SU-DHL-6 (cell line): Measurements from ENCODE around the gene CELSR1.
"Not testable (repeated sequence)": the region's sequence is repeated elsewhere in the genome, so short reads cannot be mapped to it uniquely, and the experiment has no call there.

Experiments used
- H2AFZ ChIP-seq: fragments of 200-600 bp; sonication (generic); 2 replicates; pipeline ENCODE4 v1.6.1; 2014; ENCODE audit warnings: low read depth, mild to moderate bottlenecking, moderate library complexity, mixed read lengths, antibody characterized with exemption, low read length; ENCODE audit not compliant: severe bottlenecking
- H3F3A ChIP-seq: fragments of 200-600 bp; shearing (Covaris generic); 2 replicates; pipeline ENCODE4 v1.6.0; 2016; ENCODE audit warnings: antibody characterized with exemption, mild to moderate bottlenecking; ENCODE audit not compliant: insufficient read depth
- H3K27ac ChIP-seq: fragments of 200-600 bp; sonication (generic); 2 replicates; pipeline ENCODE4 v1.5.1; 2016; ENCODE audit warnings: low read depth, mild to moderate bottlenecking, low read length, moderate library complexity, mixed read lengths
- H3K27me3 ChIP-seq: fragments of 200-600 bp; sonication (generic), shearing (Covaris generic); 2 replicates; pipeline ENCODE4 v1.6.0; 2014; ENCODE audit warnings: mild to moderate bottlenecking, low read length
- H3K36me3 ChIP-seq: fragments of 200-600 bp; sonication (generic); 2 replicates; pipeline ENCODE4 v1.6.1; 2014; ENCODE audit warnings: mild to moderate bottlenecking, low read length, mixed read lengths
- H3K4me2 ChIP-seq: fragments of 300-600, 200-600 bp; shearing (Covaris generic), sonication (generic); 2 replicates; pipeline ENCODE4 v1.6.0; 2014; ENCODE audit warnings: low read length, low read depth, mild to moderate bottlenecking; ENCODE audit not compliant: poor library complexity, severe bottlenecking
- H3K4me3 ChIP-seq: fragments of 200-600 bp; sonication (generic); 2 replicates; pipeline ENCODE4 v1.5.1; 2014; ENCODE audit warnings: antibody characterized with exemption, low read length, mild to moderate bottlenecking, mixed read lengths; ENCODE audit not compliant: insufficient read depth, poor library complexity, severe bottlenecking
- H3K79me2 ChIP-seq: fragments of 200-600 bp; sonication (generic); 2 replicates; pipeline ENCODE4 v1.6.1; 2014; ENCODE audit warnings: mild to moderate bottlenecking, low read length, moderate library complexity; ENCODE audit not compliant: insufficient read depth
- H3K9ac ChIP-seq: fragments of 200-600 bp; sonication (generic); 2 replicates; pipeline ENCODE4 v1.7.0; 2014; ENCODE audit warnings: mild to moderate bottlenecking, low read length
- H3K9me2 ChIP-seq: fragments of 200-600 bp; sonication (generic); replicated peaks from 2 replicates; pipeline ENCODE4 v1.6.1; 2014; ENCODE audit warnings: low read length; ENCODE audit not compliant: insufficient read depth
- H3K9me3 ChIP-seq: fragments of 200-600 bp; sonication (generic); 2 replicates; pipeline ENCODE4 v1.6.1; 2014; ENCODE audit warnings: low read length, mixed read lengths; ENCODE audit not compliant: insufficient read depth
- H4K20me1 ChIP-seq: fragments of 200-600 bp; sonication (generic); 2 replicates; pipeline ENCODE4 v1.6.1; 2014; ENCODE audit warnings: low read depth, mild to moderate bottlenecking, antibody characterized with exemption, low read length, moderate library complexity, mixed read lengths
- EZH2phosphoT487 ChIP-seq: fragments of 200-600 bp; sonication (generic), shearing (Covaris generic); conservative IDR thresholded peaks from 2 replicates; pipeline ENCODE4 v1.6.1; 2018; ENCODE audit warnings: mild to moderate bottlenecking, antibody characterized with exemption, low read length, moderate library complexity, mixed read lengths
- TF ChIP-seq, protein P1 (sequence below): fragments of 200-600 bp; sonication (generic); IDR thresholded peaks from one replicate; pipeline ENCODE4 v1.5.1; 2017; ENCODE audit warnings: antibody characterized with exemption, mild to moderate bottlenecking, low read length, moderate library complexity; ENCODE audit not compliant: insufficient read depth, poor library complexity, severe bottlenecking

CELSR1 gene

DNA sequence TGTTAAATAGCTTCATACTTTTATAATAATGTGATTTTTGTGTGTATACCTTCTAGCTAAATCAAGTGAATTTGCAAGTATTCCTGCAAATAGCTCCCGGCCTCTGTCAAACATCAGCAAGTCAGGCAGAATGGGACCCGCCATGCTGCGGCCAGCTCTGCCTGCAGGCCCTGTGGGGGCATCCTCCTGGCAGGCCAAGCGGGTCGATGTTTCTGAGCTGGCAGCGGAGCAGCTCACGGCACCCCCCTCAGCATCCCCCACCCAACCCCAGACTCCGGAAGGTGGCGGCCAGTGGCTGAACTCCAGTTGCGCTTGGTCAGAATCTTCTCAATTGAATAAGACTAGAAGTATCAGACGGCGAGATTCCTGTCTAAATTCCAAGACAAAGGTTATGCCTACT is 221.4 kb downstream of the CELSR1 start:
- no peaks in the 10 kb centered on the region for H3K9me2 ChIP-seq
- no peaks in the 10 kb centered on the region for H3K27me3 ChIP-seq
- H3K79me2 ChIP-seq = peaks cover 21% of the 10 kb centered on the region; the same call in 1 of the 2 replicates
- peaks cover 5% of the 10 kb centered on the region; the same call in 1 of the 2 replicates for H4K20me1 ChIP-seq
- no peak overlapping the region for H3K27ac ChIP-seq
- H2AFZ ChIP-seq = no peak overlapping the region
- no peak overlapping the region for H3K9ac ChIP-seq
- H3K4me2 ChIP-seq = no peak overlapping the region
- no peak overlapping the region for H3K4me3 ChIP-seq
- peaks cover 17% of the 10 kb centered on the region; the same call in 1 of the 2 replicates for H3K36me3 ChIP-seq
- no peaks in the 10 kb centered on the region for H3K9me3 ChIP-seq
- TF ChIP-seq, protein P1, sequence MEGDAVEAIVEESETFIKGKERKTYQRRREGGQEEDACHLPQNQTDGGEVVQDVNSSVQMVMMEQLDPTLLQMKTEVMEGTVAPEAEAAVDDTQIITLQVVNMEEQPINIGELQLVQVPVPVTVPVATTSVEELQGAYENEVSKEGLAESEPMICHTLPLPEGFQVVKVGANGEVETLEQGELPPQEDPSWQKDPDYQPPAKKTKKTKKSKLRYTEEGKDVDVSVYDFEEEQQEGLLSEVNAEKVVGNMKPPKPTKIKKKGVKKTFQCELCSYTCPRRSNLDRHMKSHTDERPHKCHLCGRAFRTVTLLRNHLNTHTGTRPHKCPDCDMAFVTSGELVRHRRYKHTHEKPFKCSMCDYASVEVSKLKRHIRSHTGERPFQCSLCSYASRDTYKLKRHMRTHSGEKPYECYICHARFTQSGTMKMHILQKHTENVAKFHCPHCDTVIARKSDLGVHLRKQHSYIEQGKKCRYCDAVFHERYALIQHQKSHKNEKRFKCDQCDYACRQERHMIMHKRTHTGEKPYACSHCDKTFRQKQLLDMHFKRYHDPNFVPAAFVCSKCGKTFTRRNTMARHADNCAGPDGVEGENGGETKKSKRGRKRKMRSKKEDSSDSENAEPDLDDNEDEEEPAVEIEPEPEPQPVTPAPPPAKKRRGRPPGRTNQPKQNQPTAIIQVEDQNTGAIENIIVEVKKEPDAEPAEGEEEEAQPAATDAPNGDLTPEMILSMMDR = no peak
- TF ChIP-seq EZH2phosphoT487 = no peak
- H3F3A ChIP-seq = no peaks in the 10 kb centered on the region

DNA sequence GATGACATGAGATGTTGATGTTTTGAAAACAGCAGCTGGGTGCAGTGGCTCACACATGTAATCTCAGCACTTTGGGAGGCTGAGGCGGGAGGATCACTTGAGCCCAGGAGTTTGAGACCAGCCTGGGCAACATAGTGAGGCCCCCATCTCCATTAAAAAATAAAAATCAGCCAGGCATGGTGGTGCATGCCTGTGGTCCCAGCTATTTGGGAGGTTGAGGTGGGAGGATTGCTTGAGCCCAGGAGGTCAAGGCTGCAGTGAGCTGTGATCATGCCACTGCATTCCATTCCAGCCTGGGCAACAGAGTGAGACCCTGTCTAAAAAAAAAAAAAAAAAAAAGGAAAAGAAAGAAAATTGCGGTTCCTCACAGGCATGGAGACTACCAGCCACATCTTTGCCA is 224.6 kb downstream of the CELSR1 start:
- not testable (repeated sequence) for H2AFZ ChIP-seq, H4K20me1 ChIP-seq, H3K9me2 ChIP-seq, H3K4me3 ChIP-seq, H3K9ac ChIP-seq, H3F3A ChIP-seq, H3K9me3 ChIP-seq, H3K27ac ChIP-seq, H3K4me2 ChIP-seq, H3K27me3 ChIP-seq
- peaks cover 28% of the 10 kb centered on the region for H3K79me2 ChIP-seq
- peaks cover 27% of the 10 kb centered on the region; the same call in 1 of the 2 replicates for H3K36me3 ChIP-seq

DNA sequence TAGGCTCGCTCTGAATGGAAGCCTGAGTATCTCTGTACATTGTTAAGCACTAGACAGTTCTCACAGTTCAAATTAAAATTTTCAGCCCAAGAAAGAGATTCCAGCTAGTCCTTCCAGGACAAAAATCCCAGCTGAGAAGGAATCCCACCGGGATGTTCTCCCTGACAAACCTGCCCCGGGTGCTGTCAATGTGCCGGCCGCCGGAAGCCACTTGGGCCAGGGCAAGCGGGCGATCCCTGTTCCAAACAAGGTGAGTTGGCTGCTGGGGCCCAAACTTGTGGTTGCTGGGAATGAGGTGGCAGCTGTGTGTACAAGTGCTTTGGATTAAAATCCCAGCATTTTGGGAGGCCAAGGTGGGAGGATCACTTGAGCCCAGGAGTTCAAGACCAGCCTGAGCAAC is 225.4 kb downstream of the CELSR1 start:
- Histone ChIP-seq H3K36me3 (peaks cover 22% of the 10 kb centered on the region; the same call in 1 of the 2 replicates), H3K27me3 (no peaks in the 10 kb centered on the region), H3F3A (no peaks in the 10 kb centered on the region), H3K27ac (no peak overlapping the region), H3K9me3 (no peaks in the 10 kb centered on the region), H4K20me1 (no peaks in the 10 kb centered on the region; the same call in 1 of the 2 replicates), H3K4me2 (no peak overlapping the region), H3K79me2 (peaks cover 35% of the 10 kb centered on the region), H3K9me2 (no peaks in the 10 kb centered on the region), H3K9ac (no peak overlapping the region), H2AFZ (no peak overlapping the region), H3K4me3 (no peak overlapping the region)
- TF ChIP-seq, protein P1 = no peak
- no peak for TF ChIP-seq EZH2phosphoT487
